Measurements from ENCODE around the gene FHAD1.

DNA sequence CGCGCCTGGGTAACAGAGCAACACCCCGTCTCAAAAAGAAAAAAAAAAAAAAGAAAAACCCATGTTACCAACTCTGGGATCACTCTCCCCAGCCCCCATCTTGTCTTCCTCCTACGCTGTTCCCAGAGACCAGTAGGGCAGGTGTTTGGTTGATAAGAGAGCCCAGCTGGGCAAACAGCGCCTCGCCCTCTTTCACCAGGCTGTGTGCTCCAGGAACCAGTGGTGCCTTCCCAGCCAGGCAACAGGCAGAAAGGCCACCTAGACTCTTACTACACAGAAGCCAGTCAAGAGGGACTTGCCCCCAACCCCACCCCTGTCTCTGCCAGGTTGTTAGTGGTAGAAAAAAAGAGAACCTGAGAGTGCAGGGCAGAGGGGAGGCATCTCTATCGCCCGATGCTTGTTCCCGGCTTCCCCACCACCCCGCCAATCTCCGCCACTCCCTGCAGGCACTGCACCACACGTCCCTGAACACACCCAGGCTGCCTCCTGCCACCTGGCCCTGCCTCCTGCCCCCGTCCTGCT, 177.2 kb downstream of the FHAD1 start:
- TF ChIP-seq CTCF (IDR thresholded peaks at IDR 0.05) (no peak), POLR2A (IDR thresholded peaks at IDR 0.05) (no peak)

All from thyroid gland (tissue), 4 donors.